Lower leg skin (tissue), 4 donors: ENCODE results near the gene NOP9. TPM values are rescaled to one million over a fixed set of nuclear protein-coding genes. Genes with fewer than 3 reads are reported as not detected.

ENCODE experiments used
- DNase-seq, 2 donors: peaks; one replicate each; pipeline ENCODE4 v3.0.0-alpha.2; 2019; ENCODE audit warnings: low spot score in 2 of 2
- H3K4me3 ChIP-seq: fragments of 200-600 bp; sonication (generic); 2 replicates; pipeline ENCODE4 v1.5.1; 2017; ENCODE audit warnings: mild to moderate bottlenecking, low read depth; ENCODE audit not compliant: poor library complexity, severe bottlenecking
- POLR2A ChIP-seq, 2 donors: fragments of 450-650 bp; IDR thresholded peaks; one replicate each; pipeline ENCODE4 v1.6.1; 2016 to 2017; ENCODE audit warnings: antibody characterized with exemption in 2 of 2, mild to moderate bottlenecking in 1 of 2, moderate library complexity in 1 of 2
- WGBS, 2 donors: methylation state at CpG; one replicate each; pipeline ENCODE4 v1.1.5; 2018; 5-methylcytosine and 5-hydroxymethylcytosine counted together
- intact Hi-C: fragments of 100-400 bp; cut with DNase I; formaldehyde crosslinking; loops from one replicate; pipeline ENCODE4 v1.15.0; 2023; ENCODE audit warnings: low total_unique reads
- total RNA-seq, 4 donors: library from RNA; depleted of rRNA; stranded (reverse); fragments of >200 nt; gene quantifications; one replicate each; pipeline ENCODE4 v1.1.0, GENCODE V29; 2016
- TF ChIP-seq, protein P1 (sequence below), 3 donors: fragments of 450-650 bp; IDR thresholded peaks; one replicate each; pipeline ENCODE4 v1.5.1; 2016; ENCODE audit warnings: antibody characterized with exemption in 3 of 3, mild to moderate bottlenecking in 3 of 3, moderate library complexity in 2 of 3

NOP9 gene
- total RNA-seq, 4 donors from 2014 or later: 13.8 to 20.4 (median 17.6) TPM

DNA sequence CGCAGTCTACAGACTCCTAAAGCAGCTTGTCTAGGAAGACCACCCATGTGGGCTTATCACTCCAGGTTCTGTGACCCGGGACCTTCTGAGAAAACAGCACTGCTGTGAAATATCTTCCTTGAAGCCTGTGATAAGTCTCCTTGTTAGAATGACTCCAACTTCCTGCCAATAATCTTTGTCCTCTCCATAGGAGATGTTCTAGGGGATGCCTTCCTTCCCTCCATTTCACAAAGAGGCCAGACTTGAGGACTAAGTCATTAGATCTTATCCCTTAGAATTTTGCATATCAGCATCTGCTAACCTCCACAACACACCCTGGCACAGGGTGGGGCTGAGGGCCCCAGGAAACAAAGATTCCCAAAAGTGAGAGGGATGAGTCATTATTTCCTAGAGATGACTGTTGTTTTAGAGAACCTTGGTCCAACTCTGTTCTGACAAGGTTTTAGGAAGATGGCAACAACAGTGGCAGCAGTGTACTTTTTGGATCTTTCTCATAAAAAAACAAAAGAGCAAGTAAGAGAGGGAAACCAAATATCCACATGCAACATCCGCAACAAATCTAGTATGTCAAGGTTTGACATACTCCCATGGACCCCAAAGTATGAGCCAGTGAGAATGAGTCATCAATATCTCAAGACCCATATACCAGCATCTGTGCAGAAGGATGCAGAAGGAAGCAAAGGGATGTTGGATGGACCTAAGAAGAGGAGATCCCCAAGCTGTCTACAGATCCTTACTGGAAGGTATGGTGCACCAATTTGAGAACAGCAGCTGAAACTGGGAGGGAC, 17.7 kb downstream of the NOP9 start:
- no peak overlapping the region for H3K4me3 ChIP-seq
- TF ChIP-seq POLR2A (IDR thresholded peaks at IDR 0.05): no peak
- TF ChIP-seq, protein P1, sequence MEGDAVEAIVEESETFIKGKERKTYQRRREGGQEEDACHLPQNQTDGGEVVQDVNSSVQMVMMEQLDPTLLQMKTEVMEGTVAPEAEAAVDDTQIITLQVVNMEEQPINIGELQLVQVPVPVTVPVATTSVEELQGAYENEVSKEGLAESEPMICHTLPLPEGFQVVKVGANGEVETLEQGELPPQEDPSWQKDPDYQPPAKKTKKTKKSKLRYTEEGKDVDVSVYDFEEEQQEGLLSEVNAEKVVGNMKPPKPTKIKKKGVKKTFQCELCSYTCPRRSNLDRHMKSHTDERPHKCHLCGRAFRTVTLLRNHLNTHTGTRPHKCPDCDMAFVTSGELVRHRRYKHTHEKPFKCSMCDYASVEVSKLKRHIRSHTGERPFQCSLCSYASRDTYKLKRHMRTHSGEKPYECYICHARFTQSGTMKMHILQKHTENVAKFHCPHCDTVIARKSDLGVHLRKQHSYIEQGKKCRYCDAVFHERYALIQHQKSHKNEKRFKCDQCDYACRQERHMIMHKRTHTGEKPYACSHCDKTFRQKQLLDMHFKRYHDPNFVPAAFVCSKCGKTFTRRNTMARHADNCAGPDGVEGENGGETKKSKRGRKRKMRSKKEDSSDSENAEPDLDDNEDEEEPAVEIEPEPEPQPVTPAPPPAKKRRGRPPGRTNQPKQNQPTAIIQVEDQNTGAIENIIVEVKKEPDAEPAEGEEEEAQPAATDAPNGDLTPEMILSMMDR (IDR thresholded peaks at IDR 0.05): no peak
- no peak for DNase-seq
- intact Hi-C loops: no loop called here
- 58 to 71% methylated on average over 3 of the region's 3 CpGs for WGBS, 2 donors

DNA sequence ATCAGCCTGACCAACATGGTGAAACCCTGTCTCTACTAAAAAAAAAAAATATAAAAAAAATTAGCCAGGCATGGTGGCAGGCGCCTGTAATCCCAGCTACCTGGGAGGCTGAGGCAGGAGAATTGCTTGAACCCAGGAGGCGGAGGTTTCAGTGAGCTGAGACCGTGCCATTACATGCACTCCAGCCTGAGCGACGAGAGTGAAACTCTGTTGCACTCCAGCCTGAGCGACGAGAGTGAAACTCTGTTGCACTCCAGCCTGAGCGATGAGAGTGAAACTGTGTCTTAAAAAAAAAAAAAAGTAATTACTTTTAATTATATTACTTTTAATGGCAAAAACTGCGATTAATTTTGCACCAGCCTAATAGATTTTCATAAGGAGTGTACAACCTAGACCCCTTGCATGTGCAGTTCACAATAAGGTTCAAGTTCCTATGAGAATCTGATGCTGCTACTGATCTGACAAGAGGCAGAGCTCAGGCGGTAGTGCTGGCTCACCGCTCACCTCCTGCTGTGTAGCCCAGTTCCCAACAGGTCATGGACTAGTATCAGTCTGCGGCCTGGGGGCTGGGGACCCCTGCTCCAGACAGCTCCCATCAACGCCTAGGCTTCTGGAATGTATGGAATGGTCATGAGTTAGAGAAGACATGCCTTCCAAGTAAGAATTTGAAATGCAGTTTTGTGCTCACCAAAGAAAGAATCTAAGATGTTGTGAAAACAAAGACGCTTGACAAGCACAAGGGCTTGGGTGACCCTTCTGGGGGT, 21.7 kb downstream of the NOP9 start:
- TF ChIP-seq POLR2A (IDR thresholded peaks at IDR 0.05): no peak
- TF ChIP-seq, protein P1 (IDR thresholded peaks at IDR 0.05): no peak
- DNase-seq: no peak
- H3K4me3 ChIP-seq: no peak overlapping the region
- intact Hi-C loops: no loop called here
- WGBS, 2 donors: 89 to 92% methylated on average over 14 of the region's 14 CpGs

DNA sequence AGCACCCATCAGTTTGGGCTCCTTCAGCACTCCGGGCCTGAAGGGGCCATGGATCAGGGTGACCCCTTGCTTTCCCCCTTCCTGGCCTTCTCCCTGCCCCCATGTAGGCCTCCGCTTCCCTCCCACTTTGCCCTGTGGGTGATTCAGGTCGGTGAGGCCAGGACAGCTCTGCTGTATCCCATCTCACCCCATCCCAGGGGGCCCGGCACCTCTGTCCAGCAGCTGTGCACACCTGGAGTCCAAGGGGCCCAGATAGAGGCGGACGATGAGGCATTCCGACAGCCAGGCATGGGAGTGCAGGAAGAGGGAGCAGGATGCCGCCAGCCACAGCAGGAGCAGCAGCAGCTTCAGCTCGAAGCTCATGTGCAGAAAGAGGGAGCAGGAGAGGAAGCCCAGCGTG, 23.0 kb downstream of the NOP9 start:
- DNase-seq: no peak

DNA sequence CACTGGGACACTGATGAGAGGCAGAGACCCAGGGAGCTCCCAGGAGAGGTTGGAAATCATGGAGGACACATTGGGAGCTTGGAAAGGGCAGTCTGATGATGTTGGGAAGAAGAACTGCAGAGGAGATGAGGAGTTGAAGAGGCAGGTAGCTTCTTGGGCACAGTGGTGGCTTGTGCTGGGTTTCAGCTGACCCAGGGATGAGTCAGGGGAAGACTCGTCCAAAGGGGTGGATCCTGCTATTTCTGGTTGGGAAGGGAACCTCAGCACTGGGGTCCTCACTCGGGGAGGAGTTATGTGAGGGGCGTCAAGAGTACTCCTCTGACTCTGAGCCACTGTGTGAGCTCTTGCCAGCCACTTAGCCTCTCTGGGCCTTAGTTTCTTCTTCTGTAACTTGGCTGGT, 23.7 kb downstream of the NOP9 start:
- intact Hi-C loops: no loop called here
- WGBS, 2 donors: 54 to 55% methylated on average over 3 of the region's 3 CpGs
- H3K4me3 ChIP-seq: no peak overlapping the region
- DNase-seq: no peak
- TF ChIP-seq POLR2A (IDR thresholded peaks at IDR 0.05): no peak
- TF ChIP-seq, protein P1 (IDR thresholded peaks at IDR 0.05): no peak

More for the DNA sequence above, 23.0 kb downstream of the NOP9 start:
- 84 to 86% methylated on average over 8 to 10 of the region's 10 CpGs for WGBS, 2 donors
- intact Hi-C loops: no loop called here
- no peak overlapping the region for H3K4me3 ChIP-seq
- TF ChIP-seq, protein P1 (IDR thresholded peaks at IDR 0.05): no peak
- no peak for TF ChIP-seq POLR2A (IDR thresholded peaks at IDR 0.05)

DNA sequence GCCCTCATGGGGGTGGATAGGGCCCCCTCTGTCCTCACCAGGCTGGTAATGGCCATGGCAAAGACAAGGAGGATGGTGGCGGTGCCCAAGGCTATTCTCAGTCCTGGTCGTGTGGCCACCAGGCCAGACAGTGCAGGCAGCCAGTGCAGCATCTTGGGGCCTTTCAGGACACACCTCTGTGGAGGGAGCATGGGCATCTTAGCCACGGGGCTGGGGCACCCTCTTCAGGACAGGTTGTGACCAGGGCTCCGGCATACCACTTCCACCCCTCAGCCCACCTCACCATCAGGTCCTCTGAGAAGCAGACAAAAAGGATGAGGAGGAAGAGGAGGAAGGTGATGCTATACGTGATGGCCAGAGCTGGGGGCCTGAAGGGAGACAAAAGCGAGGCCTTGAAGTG, 24.4 kb downstream of the NOP9 start:
- no peak for DNase-seq
- 80 to 81% methylated on average over 6 of the region's 6 CpGs for WGBS, 2 donors
- TF ChIP-seq, protein P1 (IDR thresholded peaks at IDR 0.05): no peak
- no peak for TF ChIP-seq POLR2A (IDR thresholded peaks at IDR 0.05)
- intact Hi-C loops: no loop called here
- H3K4me3 ChIP-seq: no peak overlapping the region
